CD4-positive, alpha-beta T cell (primary cell): ENCODE results near the gene GLDC. TPM values are rescaled to one million over a fixed set of nuclear protein-coding genes. Genes with fewer than 3 reads are reported as not detected.
"Not testable (repeated sequence)": the region's sequence is repeated elsewhere in the genome, so short reads cannot be mapped to it uniquely, and the experiment has no call there.

Experiments used
- ATAC-seq: fragments of 200-7000 bp; cut with Tn5 transposase; one replicate; pipeline ENCODE4 v1.10.0; 2022; ENCODE audit warnings: mild to moderate bottlenecking; ENCODE audit not compliant: poor library complexity
- CTCF ChIA-PET: fragments of 350-600 bp; sonication (Branson Sonifier 250); formaldehyde crosslinking; loops from one replicate; lab custom pipeline; 2021; ENCODE audit warnings: antibody characterized with exemption, inconsistent platforms; lab: Charles Lee
- POLR2A ChIA-PET: fragments of 350-600 bp; sonication (Branson Sonifier 250); formaldehyde crosslinking; loops from one replicate; lab custom pipeline; 2021; ENCODE audit warnings: antibody characterized with exemption, inconsistent platforms; lab: Charles Lee
- DNase-seq, 14 experiments: peaks; one replicate each; pipeline ENCODE4 v3.0.0-alpha.2; 2013 to 2020; ENCODE audit warnings: mixed read lengths in 2 of 14
- H3K27ac ChIP-seq, 2 donors: one replicate each; pipeline versions ENCODE4 v1.5.1 to v1.7.0; 2013; ENCODE audit warnings: low read length in 2 of 2, low read depth in 1 of 2, mild to moderate bottlenecking in 1 of 2
- H3K27me3 ChIP-seq, 2 experiments: 1 replicate in 1 of 2; 2 replicates in 1 of 2; pipeline versions ENCODE4 v1.6.1 to v1.7.0; 2013; ENCODE audit warnings: low read length in 2 of 2, control low read depth in 1 of 2, mild to moderate bottlenecking in 1 of 2, moderate library complexity in 1 of 2; ENCODE audit not compliant: insufficient read depth in 2 of 2, control insufficient read depth in 1 of 2
- H3K36me3 ChIP-seq: one replicate; pipeline ENCODE4 v1.6.1; 2013; ENCODE audit warnings: low read length, control low read depth; ENCODE audit not compliant: insufficient read depth
- H3K4me1 ChIP-seq: one replicate; pipeline ENCODE4 v1.6.1; 2013; ENCODE audit warnings: low read length, control low read depth; ENCODE audit not compliant: insufficient read depth
- H3K4me3 ChIP-seq: one replicate; pipeline ENCODE4 v1.5.1; 2013; ENCODE audit warnings: mild to moderate bottlenecking, low read length, moderate library complexity
- H3K9me3 ChIP-seq, 2 experiments: 1 replicate in 1 of 2; 2 replicates in 1 of 2; pipeline versions ENCODE4 v1.6.1 to v1.7.0; 2013; ENCODE audit warnings: low read length in 2 of 2, mild to moderate bottlenecking in 2 of 2, control low read depth in 1 of 2, moderate library complexity in 1 of 2; ENCODE audit not compliant: control insufficient read depth in 1 of 2, insufficient read depth in 1 of 2
- H3K27ac Mint-ChIP-seq: one replicate; pipeline ENCODE4 v1.8.0; 2020; ENCODE audit warnings: mixed read lengths
- H3K27me3 Mint-ChIP-seq: one replicate; pipeline ENCODE4 v1.8.0; 2021; ENCODE audit warnings: mixed read lengths
- H3K36me3 Mint-ChIP-seq: one replicate; pipeline ENCODE4 v1.8.0; 2021; ENCODE audit warnings: low read depth, mixed read lengths
- H3K4me1 Mint-ChIP-seq: one replicate; pipeline ENCODE4 v1.8.0; 2021; ENCODE audit warnings: low read depth, mixed read lengths
- H3K4me3 Mint-ChIP-seq: one replicate; pipeline ENCODE4 v1.8.0; 2020; ENCODE audit warnings: mild to moderate bottlenecking, mixed read lengths
- H3K9me3 Mint-ChIP-seq: one replicate; pipeline ENCODE4 v1.8.0; 2020; ENCODE audit warnings: mixed read lengths
- intact Hi-C, 2 experiments: fragments of 100-400 bp; cut with DNase I in 1 of 2; cut with micrococcal nuclease in 1 of 2; formaldehyde crosslinking; loops; one replicate each; pipeline versions ENCODE4 v1.15.1 to v1.9.0; 2023 to 2025; cut with DNase I, micrococcal nuclease
- polyA plus RNA-seq, 2 donors: library from polyadenylated mRNA; unstranded; fragments of 120-200 nt; gene quantifications; one replicate each; pipeline ENCODE4 v1.2.1, GENCODE V29; 2013
- total RNA-seq, 174 experiments: library from RNA in 2 of 174; stranded (reverse) in 2 of 174; gene quantifications; one replicate each; pipeline ENCODE4 v1.2.3 and lab custom pipeline; 2021 to 2026
- TF ChIP-seq, protein P1 (sequence below): fragments of 200-600 bp; IDR thresholded peaks from one replicate; pipeline ENCODE4 v1.8.0; 2022; ENCODE audit warnings: antibody characterized with exemption, mild to moderate bottlenecking

Gene GLDC
- not detected for total RNA-seq
- polyA plus RNA-seq (2013, experiment 1 of 2) = 0.20 TPM
- polyA plus RNA-seq (2013, experiment 2 of 2) = 0.35 TPM
- 0 to 13.3 (median 0.32) reads per million in 172 experiments for total RNA-seq (lab: John Stamatoyannopoulos, UW)

DNA sequence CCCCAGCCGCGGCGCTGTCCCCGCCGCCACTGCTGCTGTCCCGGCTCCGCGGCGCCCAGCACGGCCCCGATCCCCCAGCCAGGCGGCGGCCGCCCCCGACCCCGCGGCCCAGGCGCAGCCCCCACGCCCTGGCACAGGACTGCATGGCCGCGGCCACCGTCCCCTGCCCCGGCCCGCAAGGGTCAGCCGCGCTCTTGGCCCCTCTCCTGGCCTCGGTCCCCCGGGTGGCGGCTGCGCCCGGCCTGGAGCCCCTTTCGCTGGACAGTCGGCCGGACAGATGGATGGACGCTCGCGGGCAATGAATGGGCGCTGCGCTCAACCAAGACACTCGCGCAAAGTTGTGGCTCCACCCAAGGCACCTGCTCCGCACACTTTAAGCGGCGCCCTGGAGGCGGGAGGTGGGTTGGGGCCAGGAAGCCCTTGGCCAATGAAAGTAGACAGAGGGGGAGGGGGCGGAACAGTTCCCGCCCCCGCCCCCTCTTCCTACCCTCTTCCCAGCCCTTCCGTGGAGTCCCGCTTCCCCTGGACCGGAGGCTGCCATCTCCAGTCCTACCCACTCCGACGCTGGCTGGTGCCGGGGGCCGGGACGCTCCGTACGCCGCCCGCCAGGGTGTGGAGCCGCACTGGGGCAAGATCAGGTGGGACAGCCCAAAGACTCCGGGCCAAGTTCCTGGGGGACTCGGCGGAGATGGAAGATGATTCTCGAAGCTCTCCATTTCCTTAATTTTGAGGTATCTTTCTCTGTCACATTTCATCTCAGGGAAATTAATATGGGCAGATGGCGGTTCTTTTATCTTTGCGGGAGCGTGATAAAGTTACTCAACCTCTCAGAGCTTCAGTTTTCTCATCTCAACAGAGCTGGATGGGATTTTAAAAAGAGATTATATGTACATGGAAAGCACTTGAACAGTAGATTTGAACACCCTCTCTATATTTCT is at the start of gene GLDC:
Gene GLDC, minus strand, starts transcription at position 375 of the 938 bp plus-strand sequence. Its CDS starts 230 bp downstream, at position 145.
- peaks cover 22% of the 10 kb centered on the region for H3K4me1 Mint-ChIP-seq
- H3K36me3 Mint-ChIP-seq = no peaks in the 10 kb centered on the region
- intact Hi-C loops = no loop called here
- H3K9me3 Mint-ChIP-seq = no peaks in the 10 kb centered on the region
- TF ChIP-seq, protein P1, sequence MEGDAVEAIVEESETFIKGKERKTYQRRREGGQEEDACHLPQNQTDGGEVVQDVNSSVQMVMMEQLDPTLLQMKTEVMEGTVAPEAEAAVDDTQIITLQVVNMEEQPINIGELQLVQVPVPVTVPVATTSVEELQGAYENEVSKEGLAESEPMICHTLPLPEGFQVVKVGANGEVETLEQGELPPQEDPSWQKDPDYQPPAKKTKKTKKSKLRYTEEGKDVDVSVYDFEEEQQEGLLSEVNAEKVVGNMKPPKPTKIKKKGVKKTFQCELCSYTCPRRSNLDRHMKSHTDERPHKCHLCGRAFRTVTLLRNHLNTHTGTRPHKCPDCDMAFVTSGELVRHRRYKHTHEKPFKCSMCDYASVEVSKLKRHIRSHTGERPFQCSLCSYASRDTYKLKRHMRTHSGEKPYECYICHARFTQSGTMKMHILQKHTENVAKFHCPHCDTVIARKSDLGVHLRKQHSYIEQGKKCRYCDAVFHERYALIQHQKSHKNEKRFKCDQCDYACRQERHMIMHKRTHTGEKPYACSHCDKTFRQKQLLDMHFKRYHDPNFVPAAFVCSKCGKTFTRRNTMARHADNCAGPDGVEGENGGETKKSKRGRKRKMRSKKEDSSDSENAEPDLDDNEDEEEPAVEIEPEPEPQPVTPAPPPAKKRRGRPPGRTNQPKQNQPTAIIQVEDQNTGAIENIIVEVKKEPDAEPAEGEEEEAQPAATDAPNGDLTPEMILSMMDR = no peak
- ATAC-seq = peak; percentile 68
- Histone ChIP-seq H3K9me3 (peaks cover 0 to 3% of the 10 kb centered on the region in 2 experiments), H3K27ac (no peak within 1 kb of the TSS), H3K27me3 (peaks cover 34 to 41% of the 10 kb centered on the region in 2 experiments), H3K4me1 (peaks cover 24% of the 10 kb centered on the region), H3K4me3 (peak within 1 kb of the TSS; percentile 66), H3K36me3 (no peaks in the 10 kb centered on the region)
- DNase-seq = peak in 12 of 14 experiments; percentile 3 to 64 (median 33)
- H3K27me3 Mint-ChIP-seq = peaks cover 68% of the 10 kb centered on the region
- peak within 1 kb of the TSS; percentile 87 for H3K4me3 Mint-ChIP-seq
- POLR2A ChIA-PET = interaction anchor here (0.7 to 2.1 kb wide), 4 partner anchors 36 to 657 kb away, joined by 3 to 13 read pairs (median 4); partner anchors contain the start of gene KDM4C
- H3K27ac Mint-ChIP-seq = no peak within 1 kb of the TSS
- CTCF ChIA-PET = no interaction called here

DNA sequence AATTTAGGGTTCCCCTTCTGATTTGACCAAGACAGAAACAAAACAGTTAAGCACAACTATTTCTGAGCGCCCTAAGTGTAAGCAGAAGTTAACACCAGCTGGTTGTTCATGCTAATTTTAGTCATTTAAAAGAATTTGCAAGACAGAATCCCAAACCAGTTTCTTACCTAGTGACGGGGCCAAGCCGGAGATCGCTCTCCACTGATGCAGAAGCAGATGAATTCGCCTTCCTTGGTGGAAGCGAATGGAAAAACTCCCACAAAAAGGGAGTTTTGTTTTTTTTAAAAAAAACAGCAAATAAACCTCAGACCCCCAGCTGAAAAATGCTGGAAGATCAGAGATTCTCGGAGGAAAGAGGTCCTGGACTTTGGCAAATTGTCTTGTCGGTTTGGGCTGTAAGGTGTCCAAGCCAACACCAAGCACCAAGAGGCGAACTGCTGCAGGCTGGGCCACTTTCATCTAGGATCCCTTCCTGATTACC is 47.4 kb upstream of the GLDC start:
- Mint-ChIP-seq H3K9me3 (no peaks in the 10 kb centered on the region), H3K27ac (no peak overlapping the region), H3K36me3 (no peaks in the 10 kb centered on the region), H3K4me1 (no peaks in the 10 kb centered on the region), H3K27me3 (no peaks in the 10 kb centered on the region), H3K4me3 (no peak overlapping the region)
- TF ChIP-seq, protein P1 = no peak
- no peaks in the 10 kb centered on the region for H3K4me1 ChIP-seq
- intact Hi-C loops = no loop called here
- CTCF ChIA-PET = interaction anchor here (0.6 kb wide), 1 partner anchor 17 kb away, joined by 3 read pairs; no protein-coding TSS in a partner anchor
- no peak overlapping the region for H3K4me3 ChIP-seq
- no peaks in the 10 kb centered on the region for H3K9me3 ChIP-seq
- H3K27me3 ChIP-seq = no peaks in the 10 kb centered on the region
- H3K27ac ChIP-seq = no peak overlapping the region
- DNase-seq (no peak), ATAC-seq (no peak)
- POLR2A ChIA-PET = no interaction called here
- H3K36me3 ChIP-seq = no peaks in the 10 kb centered on the region

DNA sequence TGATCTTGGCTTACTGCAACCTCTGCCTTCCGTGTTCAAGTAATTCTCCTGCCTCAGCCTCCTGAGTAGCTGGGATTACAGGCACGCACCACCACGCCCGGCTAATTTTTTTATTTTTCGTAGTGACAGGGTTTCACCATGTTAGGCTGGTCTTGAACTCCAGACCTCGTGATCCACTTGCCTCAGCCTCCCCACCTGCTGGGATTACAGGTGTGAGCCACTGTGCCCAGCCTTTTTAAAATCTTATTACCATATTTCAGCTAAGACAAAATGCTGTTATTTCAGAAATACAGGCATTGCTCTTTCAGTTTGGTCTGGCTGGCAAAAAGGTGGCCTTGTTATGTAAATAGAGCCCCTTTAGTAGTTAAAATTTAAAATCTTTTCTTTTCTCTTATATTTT is 46.9 kb upstream of the GLDC start:
- Histone ChIP-seq H3K9me3 (no peaks in the 10 kb centered on the region), H3K36me3 (no peaks in the 10 kb centered on the region), H3K27me3 (no peaks in the 10 kb centered on the region), H3K4me3 (no peak overlapping the region), H3K27ac (no peak overlapping the region), H3K4me1 (no peaks in the 10 kb centered on the region)
- DNase-seq (no peak), ATAC-seq (no peak)
- no peak overlapping the region for H3K27ac Mint-ChIP-seq
- H3K36me3 Mint-ChIP-seq = no peaks in the 10 kb centered on the region
- POLR2A ChIA-PET = interaction anchor here (0.6 kb wide), 1 partner anchor 64 kb away, joined by 3 read pairs; no protein-coding TSS in a partner anchor
- no peaks in the 10 kb centered on the region for H3K9me3 Mint-ChIP-seq
- H3K4me3 Mint-ChIP-seq = no peak overlapping the region
- TF ChIP-seq, protein P1 = no peak
- H3K4me1 Mint-ChIP-seq = no peaks in the 10 kb centered on the region
- intact Hi-C loops = no loop called here
- CTCF ChIA-PET = no interaction called here
- no peaks in the 10 kb centered on the region for H3K27me3 Mint-ChIP-seq

DNA sequence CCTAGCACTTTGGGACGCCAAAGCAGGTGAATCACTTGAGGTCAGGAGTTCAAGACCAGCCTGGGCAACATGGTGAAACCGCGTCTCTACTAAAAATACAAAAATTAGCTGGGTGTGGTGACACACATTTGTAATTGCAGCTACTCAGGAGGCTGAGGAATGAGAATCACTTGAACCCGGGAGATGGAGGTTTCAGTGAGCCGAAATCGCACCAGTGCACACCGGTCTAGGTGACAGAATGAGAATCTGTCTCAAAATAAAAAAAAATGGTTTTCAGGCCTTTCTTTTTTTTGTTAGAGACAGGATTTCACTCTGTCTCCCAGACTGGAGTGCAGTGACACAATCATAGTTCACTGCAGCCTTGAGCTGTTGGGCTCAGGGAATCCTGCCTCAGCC is 45.1 kb upstream of the GLDC start:
- H3K4me1 ChIP-seq, H3K27ac ChIP-seq, ATAC-seq, H3K27ac Mint-ChIP-seq, H3K36me3 ChIP-seq, H3K27me3 ChIP-seq, H3K9me3 Mint-ChIP-seq, H3K4me3 ChIP-seq, intact Hi-C loops, CTCF ChIA-PET, H3K4me3 Mint-ChIP-seq, DNase-seq, H3K27me3 Mint-ChIP-seq, H3K36me3 Mint-ChIP-seq, H3K9me3 ChIP-seq, H3K4me1 Mint-ChIP-seq: not testable (repeated sequence)
- POLR2A ChIA-PET = interaction anchor here (1.2 kb wide), 1 partner anchor 9 kb away, joined by 5 read pairs; no protein-coding TSS in a partner anchor
